NCI-H1092 (cell line): Measurements from ENCODE around the gene TYSND1.
"Not testable (repeated sequence)": the region's sequence is repeated elsewhere in the genome, so short reads cannot be mapped to it uniquely, and the experiment has no call there.

ENCODE experiments used
- DNase-seq: peaks from one replicate; lab custom pipeline; 2025; lab: John Stamatoyannopoulos, UW

Gene TYSND1

DNA sequence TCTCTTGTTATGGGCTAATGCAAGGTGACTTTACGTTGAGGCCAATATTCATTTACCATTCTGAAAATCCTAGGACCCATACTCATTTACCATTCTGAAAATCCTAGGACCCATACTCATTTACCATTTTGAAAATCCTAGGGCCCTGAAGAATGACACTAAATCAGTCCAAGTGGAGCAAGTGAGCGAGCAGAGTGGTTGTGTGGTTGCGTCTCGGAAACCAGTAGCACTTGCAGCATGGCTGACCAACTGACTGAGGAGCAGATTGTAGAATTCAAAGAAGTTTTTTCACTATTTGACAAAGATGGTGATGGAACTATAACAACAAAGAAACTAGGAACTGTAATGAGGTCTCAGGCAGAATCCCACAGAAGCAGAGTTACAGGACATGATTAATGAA lies 16.9 kb upstream of the TYSND1 start:
- no peak for DNase-seq

DNA sequence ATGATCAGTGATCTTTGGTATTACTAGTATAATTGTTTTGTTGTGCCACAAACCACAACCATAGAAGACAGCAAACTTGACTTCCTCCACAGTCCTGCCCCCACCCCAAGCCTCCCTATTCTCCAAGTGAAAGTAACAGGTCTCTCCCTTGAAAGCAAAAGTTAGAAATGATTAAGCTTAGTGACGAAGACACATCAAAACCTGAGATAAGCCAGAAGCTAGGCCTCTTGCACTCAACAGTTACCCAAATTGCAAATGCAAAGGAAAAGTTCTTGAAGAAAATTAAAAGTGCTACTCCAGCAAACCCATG lies 16.3 kb upstream of the TYSND1 start:
- no peak for DNase-seq

DNA sequence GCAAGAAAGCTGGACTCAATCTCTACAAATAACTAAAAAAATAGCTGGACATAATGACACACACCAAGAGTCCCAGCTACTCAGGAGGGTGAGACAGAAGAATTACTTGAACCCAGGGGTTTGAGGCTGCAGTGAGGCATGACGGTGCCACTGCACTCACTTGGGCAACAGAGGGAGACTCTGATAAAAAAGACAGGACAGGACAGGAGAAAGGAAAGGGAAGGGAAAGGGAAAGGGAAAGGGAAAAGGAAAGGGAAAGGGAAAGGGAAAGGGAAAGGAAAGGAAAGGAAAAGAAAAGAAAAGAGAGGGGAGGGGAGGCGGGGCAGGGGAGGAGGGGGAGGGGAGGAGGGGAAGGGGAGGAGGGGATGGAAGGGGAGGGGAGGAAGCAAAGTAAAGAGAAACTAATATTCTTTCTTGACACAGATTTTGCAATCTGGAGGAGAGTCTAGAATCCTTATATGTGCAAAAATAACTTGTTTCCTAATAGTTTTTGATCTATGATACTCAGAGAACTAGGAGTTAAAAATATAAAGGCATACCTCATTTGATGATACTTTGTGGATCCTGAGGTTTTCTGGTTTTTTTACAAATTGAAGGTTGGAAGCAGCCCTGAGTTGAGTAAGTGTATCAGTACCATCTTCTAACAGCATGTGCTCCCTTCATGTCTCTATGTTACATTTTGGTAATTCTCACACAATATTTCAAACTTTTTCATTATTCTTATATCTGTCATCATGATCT lies 15.8 kb upstream of the TYSND1 start:
- DNase-seq, result no peak

DNA sequence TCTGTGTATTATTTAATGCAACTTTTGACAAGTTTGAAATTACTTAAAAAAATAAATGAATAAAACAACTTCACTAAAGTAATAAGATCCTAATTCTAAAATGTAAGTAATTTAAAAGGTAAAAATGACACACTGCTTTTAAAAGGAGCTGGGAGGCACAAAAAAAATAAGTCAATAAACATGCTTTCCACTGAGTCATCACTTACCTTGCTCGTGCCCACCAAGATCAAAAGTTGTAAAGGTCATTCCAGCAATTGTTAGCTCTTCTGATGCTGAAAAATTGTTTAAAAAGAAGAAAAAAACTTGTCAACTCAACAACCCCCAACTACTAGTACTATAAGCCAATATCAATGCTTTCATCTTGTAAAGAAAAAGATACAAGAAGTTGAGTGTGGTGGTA lies 14.3 kb upstream of the TYSND1 start:
- DNase-seq, result no peak

DNA sequence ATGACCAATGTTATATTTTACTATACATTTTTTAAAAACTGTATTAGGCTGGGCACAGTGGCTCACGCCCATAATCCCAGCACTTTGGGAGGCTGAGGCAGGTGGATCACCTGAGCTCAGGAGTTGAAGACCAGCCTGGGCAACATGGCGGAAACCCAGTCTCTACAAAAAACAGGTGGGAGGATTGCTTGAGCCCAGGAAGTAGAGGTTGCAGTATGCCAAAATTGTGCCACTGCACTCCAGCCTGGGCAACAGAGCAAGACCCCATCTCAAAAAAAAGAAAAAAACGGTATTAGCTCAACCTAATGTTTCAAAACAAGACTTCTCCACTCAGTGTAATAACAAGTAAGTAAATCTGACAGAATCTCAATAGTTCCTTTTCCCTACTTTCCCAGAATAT lies 12.9 kb upstream of the TYSND1 start:
- not testable (repeated sequence) for DNase-seq

DNA sequence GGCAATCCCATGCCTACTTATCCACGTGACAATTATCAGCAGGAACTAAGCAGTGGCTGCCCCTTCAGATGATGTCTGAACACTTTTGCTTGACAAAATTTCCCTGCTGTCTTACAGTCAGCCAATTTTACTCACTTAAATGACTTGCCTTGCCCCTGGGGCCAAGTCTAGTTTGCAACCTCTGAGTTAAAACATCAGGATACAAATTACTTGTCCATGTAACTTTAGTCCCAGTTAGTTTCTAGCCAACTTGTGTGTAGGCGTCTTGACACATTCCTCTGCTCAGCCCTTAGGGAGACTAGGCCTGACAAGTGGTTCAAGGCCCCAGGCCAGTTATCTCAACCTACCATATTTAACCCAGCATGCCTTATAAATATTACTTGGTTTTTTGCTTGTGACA lies 11.6 kb upstream of the TYSND1 start:
- DNase-seq, result no peak

DNA sequence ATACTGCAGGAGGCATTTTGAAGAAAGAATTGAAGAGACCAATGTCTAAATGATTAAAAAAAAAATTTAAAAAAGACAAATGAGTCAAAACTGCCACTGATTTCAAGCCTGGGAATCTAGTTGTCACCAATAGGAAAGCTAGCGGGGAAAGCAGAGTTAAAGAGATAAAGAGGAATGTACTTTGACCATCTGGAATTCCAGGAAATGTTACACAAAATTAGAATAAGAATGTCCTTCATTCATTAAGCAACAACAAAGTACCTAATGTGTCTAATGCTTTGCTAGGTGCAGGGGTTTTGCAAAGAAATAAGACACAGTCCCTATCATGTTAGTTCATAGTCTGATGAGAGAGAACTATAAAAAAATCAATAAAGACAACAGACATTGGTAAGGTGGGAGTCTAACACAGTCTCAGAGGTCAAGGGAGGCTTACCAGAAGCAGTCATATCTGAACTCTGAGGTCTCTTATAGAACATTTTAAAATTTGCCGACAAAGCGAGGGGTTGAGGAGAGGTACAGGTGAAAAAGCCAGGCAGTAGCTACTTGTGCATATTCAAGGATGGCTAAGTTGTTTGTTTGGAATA lies 8.8 kb upstream of the TYSND1 start:
- DNase-seq, result no peak

DNA sequence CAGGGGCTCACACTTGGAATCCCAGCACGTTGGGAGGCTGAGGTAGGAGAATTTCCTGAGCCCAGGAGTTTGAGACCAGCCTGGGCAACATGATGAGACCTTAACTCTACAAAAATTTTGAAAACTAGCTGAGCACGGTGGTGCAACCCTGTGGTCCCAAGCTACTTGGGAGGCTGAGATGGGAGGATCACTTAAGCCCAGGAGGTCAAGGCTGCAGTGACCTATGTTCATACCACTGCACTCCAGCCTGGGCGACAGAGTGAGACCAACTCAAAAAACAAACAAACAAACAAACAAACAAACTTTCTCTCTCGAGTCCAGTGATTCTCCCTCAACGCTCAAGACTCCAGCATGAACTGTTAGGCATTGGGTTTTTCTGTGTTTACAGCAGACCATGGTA lies 2.0 kb upstream of the TYSND1 start:
- no peak for DNase-seq

DNA sequence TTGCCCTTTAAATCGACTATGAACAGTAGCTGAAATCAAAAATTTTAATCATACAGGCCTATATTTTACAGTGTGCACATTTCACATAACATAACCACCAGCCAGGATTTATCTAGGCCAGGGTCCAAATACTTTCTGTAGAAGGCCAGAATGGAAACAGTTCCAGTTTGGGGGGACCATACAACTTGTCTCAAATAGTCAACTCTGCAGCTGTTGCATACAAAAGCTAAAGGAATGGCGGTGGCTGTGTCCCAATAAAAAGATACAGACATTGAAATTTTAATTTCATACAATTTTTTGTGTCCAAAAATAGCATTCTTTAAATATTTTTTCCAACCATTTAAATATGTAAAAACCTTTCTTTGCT lies 742 bp upstream of the TYSND1 start:
- no peak for DNase-seq

DNA sequence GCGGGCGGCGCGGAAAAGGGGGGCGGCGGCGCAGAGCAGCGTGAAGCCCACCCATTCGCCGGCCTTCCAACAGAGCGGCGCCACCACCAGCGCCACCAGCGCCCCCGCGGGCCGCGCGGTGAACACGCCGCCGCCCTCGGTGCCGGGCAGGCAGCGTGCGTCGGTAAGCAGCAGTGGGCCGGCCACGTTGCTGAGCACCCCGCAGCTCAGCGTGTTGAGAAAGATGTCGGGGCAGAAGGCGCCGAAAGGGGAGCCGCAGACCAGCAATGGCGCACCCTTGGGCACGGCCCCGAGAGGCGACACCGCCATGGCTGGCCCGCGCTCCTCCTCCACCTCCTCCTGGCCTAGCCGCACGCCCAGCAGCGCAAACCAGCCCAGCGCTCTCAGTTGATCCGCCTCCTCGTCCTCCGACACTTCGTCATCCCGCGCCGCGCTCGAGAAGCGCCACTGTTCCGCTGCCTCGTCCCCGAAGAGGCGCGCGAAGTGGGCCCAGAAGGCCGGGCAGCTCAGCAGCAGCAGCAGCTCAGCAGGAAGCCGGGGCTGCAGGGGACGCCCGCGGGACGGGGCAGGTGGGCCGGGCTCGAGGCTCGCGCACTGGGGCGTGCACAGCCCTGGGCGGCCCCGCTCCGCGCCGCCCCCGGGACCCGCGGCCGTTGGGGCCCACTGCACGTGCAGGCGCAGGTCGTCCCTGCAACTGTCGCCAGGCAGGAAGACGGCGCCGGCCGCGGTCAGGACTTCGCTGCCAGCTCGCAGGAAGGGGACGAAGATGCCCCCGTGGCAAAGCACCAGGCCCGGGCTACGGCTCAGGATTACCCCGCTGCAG lies 623 bp downstream of the TYSND1 start:
- DNase-seq, result peak; percentile 28

DNA sequence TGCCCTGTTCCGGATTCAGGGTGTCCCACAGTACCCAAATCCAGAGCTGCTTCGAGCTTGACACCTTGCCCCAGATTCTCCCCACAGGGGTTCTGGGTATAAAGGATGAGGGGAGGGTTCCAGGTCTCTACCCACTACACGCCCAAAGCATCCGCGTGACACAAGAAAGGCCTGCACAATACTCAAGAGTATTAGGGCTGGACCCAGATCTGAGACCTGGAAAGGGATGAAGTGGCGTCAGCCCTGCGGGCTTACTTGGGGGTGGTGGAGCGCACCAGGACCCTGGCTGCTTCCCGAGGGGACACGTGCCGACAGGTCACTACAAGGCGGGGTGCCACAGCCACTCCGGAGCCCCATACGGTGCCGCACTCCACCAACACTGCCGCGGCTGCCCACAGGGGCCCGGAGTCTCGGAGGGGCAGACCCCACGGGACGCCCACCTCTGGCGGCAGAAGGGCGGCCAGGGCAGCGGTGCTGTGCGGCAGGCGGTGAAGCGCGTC lies 1.3 kb downstream of the TYSND1 start:
- DNase-seq, result no peak

DNA sequence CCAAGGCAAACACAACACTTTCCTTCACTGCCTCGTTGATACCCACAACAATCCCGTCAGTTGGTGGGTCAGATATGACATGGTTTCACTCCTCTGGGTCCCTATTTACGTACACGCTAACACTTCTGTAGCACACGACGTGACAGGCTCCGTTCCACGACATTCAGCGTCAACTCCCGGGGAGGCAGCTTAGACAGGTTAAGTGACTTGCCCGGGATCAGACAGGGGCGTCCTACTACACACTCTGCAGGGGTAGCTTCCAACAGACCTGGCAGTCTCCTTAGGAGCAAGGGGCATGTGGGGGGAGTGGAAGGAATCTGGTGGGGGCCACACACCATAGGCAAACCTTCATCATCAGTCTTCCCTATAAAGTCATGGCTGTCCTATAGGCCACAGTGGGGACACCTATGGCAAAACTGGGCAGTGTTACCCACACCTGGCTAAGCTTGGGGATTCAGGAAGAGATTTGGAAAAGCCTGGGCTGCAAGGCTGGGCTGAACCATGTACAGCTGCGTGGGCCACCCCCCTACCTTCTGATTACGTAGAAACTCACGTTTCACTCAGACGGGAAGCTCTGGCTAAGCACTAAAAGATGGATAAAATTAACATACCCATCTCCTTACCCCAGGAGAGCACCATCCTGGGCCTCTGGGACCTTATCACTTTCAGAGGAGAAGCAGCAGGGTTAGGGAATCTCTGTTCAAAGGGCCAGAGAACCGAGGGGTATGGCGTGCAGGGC lies 2.0 kb downstream of the TYSND1 start:
- DNase-seq, result no peak

DNA sequence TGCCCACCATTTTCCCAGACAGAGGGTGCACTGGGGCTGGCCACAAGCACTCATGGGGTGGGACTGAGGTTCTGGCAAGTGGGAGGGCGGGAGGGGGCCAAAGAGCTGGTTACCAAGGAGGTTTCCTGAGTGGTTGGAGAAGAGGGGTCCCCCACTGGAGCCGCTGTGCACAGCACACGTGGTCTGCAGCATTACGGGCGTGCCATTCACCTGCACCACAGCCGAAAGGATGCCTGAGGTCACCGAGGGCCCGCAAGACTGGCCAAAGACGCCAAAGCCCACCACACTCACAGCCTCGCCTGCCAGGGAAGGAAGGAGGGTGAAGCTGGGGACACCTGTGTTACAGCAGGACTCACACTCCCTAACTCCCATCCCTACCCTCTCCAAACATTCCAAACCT lies 3.9 kb downstream of the TYSND1 start:
- DNase-seq, result no peak

DNA sequence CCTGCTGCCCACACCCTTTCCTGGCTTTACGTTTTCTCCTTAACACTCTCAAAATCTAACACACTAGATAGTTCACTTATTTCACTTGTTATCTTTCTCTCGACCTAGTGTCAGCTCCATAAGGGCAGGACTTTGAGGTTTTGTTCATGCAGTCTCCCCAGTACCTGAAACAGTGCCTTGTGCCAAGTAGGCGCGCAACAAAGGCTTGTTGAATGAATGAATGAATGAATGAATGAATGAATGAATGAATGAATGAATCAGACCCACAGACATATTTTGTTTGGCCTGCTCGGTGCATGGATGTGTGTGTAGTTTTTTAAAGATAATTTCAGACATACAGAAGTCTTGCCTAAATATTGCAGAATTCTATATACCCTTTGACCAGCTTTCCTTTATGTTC lies 6.2 kb downstream of the TYSND1 start:
- DNase-seq, result no peak

DNA sequence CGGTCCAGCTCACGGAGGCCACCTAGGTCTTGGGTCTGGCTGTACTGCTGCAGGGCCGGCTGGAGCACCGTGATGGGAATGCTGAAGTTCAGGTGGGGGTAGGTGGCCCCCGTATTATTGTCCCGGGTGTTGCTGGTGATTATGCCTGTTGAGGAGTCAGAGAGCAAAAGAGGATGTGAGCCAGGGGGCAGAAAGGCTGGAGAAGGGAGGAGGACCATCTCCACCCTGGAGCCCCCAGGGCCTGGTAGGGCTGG lies 6.6 kb downstream of the TYSND1 start:
- DNase-seq, result no peak

DNA sequence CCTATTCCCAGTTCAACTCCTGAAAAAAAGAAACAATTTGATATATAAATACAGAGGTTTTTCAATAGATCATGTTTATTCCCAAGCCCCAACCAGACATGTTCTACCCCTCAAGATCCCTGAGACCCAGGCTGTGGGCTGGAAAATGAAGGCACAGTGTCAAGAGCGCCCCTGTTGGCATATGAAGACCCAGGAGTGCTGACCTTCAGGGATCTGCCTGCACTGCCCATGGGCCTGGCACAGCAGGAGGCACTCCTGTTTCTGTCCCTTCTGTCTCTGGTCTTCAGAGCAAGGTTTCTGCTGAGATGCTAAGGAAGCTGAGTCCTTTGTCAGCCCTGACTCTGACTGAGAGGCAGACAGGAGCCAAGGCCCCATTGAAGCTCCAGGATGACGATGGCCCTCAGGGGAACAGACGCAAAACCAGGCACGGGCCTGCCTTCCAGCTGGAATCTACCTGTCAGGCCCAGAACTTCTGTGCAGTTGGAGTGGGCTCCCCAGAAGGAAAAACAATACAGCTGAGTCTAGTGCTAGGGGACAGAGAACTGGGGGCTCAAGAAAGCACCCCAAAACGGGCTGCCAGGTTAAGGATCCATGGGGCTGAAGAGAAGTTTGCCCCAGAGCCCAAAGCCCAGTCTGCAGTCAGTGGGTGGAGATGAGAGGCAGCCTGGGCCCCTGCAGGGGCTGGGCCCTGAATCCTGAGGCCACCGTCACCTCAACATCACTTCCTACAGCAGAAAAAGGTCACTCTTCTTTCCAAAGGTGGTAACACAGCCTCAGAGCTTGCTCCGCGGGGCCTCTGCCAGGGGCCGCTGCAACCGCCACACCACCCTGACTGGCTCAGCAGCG lies 7.1 kb downstream of the TYSND1 start:
- DNase-seq, result no peak

DNA sequence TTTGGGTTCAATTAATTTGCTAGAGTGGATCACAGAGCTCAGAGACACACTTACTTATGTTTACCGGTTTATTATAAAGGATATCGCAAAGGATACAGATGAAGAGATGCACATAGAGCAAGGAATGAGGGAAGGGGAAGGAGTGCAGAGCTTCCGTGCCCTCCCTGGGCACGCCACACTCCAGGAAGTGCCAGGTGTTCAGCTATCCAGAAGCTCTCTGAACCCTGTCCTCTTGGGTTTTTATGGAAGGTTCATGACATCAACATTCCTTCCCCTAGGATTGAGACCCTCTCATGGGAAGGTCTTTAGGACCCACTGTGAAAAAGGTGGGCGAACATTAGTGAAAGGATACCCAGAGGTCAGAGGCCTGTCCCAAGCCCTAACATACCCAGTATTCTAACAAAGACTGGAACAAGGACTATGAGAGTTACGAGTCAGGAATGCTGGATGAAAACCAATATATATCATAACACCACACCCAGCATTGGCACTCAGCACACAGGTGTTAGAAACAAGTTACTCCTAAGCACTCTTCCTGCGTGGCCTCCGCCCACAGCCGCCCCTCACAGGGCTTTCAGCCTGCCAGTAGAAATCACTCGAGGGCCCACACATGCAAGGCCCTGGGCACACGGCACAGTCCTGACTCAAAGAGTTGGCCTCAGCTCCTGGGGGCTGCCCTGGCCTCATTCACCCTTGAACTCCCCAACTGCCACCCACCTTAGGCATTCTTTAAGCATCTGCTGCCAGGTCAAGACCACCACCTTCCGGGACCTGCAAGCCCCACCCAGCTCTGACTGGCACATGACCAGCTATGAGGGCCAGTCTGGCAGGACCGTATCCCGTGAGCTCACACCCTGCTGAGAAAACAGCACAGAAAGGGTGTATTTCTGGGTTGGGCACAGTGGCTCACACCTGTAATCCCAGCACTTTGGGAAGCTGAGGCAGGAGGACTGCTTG lies 8.3 kb downstream of the TYSND1 start:
- DNase-seq, result no peak

DNA sequence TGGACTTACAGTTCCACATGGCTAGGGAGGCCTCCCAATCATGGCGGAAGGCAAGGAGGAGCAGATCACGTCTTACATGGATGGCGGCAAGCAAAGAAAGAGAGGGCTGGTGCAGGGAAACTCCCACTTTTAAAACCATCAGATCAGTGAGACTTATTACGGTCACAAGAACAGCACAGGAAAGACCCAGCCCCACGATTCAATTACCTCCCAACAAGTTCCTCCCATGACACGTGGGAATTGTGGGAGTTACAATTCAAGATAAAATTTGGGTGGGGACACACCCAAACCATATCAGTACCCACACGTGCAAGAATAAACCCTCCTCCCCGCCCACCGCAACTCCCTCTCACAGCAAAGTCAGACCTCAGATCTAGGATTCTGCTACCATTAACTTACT lies 9.4 kb downstream of the TYSND1 start:
- DNase-seq, result no peak

DNA sequence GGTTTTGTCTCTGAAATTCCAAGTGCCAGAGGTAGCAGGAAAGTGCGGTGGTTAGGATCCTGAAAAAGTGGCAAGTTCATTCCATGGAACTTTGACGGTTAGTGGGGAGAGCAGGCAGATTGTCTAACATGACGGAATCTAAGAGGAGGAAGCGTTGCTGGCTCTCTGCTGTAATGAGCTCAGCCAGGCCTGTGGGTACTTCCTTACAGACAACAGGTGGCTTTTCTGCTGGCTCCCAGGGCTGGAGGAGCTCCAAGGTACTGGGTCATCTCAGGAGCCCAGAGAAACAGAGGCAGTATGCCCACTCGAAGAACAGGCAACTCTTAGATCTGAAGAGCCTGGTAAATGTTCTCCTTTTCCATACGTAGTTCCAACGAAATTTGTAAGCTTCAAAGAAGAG lies 10.8 kb downstream of the TYSND1 start:
- no peak for DNase-seq

DNA sequence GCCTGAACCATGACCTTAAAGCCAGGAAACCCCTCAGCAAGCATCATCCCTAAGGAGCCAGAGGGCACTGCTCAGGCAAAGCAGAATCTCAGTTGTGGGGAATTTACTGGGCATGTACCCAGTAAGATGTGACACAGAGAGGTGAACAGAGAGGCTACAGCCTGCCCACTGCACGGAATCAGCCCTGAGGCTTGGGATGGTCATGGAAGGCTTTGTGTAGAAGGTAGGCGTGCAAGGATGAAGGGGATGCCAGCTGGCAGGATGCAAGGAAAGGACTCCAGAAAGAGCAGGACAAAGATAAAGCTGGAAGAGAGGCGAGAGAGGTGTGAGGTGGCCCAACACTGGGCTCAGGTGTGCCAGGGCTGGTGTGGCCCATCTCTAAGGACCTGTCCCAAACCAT lies 11.5 kb downstream of the TYSND1 start:
- DNase-seq, result no peak
